ENCODE data around the gene ZBTB32.
"Not testable (repeated sequence)": the region's sequence is repeated elsewhere in the genome, so short reads cannot be mapped to it uniquely, and the experiment has no call there.

ZBTB32 gene

GRCh38 chr19:35718345-35719041 is 14.1 kb downstream of the ZBTB32 start:
- peaks cover 0 to 38% (median 29%) of the 10 kb centered on the region in 5 donors for H3K36me3 ChIP-seq (ENCODE audit: control insufficient read depth in 5 of 5, insufficient read depth in 5 of 5, low read length in 5 of 5)
- H3K27ac ChIP-seq (ENCODE audit: low read depth, low read length): peak overlapping the region; percentile 65
- H3K4me1 ChIP-seq (ENCODE audit: control insufficient read depth in 5 of 5, insufficient read depth in 5 of 5, low read length in 5 of 5): peaks cover 6 to 35% (median 28%) of the 10 kb centered on the region in 5 donors
- peak overlapping the region in 4 of 5 donors; percentile 85 to 91 (median 88) for H3K9ac ChIP-seq (ENCODE audit: low read length in 5 of 5)
- peak overlapping the region; percentile 67 to 89 (median 77) for H3K4me3 ChIP-seq (ENCODE audit: low read depth in 1 of 5, low read length in 5 of 5)
- H3K27me3 ChIP-seq (ENCODE audit: control insufficient read depth in 5 of 5, insufficient read depth in 4 of 5, low read length in 5 of 5): no peaks in the 10 kb centered on the region
- H3K9me3 ChIP-seq (ENCODE audit: control insufficient read depth in 5 of 5, low read length in 5 of 5): no peaks in the 10 kb centered on the region

- Histone ChIP-seq H3K9me3 (ENCODE audit: control insufficient read depth in 5 of 5, low read length in 5 of 5) (no peaks in the 10 kb centered on the region), H3K27me3 (ENCODE audit: control insufficient read depth in 5 of 5, insufficient read depth in 4 of 5, low read length in 5 of 5) (no peaks in the 10 kb centered on the region), H3K4me1 (ENCODE audit: control insufficient read depth in 5 of 5, insufficient read depth in 5 of 5, low read length in 5 of 5) (peaks cover 6 to 35% (median 28%) of the 10 kb centered on the region in 5 donors), H3K9ac (ENCODE audit: low read length in 5 of 5) (peak overlapping the region in 4 of 5 donors; percentile 85 to 91 (median 88)), H3K36me3 (ENCODE audit: control insufficient read depth in 5 of 5, insufficient read depth in 5 of 5, low read length in 5 of 5) (peaks cover 0 to 49% (median 40%) of the 10 kb centered on the region in 5 donors), H3K27ac (ENCODE audit: low read depth, low read length) (no peak overlapping the region), H3K4me3 (ENCODE audit: low read depth in 1 of 5, low read length in 5 of 5) (peak overlapping the region; percentile 67 to 89 (median 77))
These were observed 15.2 kb downstream of the ZBTB32 start for GRCh38 chr19:35719402-35720162.

DNA sequence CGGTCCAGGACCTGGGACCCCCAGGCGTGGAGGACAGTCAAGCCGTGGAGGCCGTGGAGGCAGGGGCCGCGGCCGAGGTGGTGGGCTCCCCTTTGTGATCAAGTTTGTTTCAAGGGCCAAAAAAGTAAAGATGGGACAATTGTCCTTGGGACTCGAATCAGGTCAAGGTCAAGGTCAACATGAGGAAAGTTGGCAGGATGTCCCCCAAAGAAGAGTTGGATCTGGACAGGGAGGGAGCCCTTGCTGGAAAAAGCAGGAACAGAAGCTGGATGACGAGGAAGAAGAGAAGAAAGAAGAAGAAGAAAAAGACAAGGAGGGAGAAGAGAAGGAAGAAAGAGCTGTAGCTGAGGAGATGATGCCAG is 15.8 kb downstream of the ZBTB32 start:
- H3K36me3 ChIP-seq (ENCODE audit: control insufficient read depth in 5 of 5, insufficient read depth in 5 of 5, low read length in 5 of 5): peaks cover 0 to 54% (median 46%) of the 10 kb centered on the region in 5 donors
- H3K27ac ChIP-seq (ENCODE audit: low read depth, low read length): no peak overlapping the region
- no peaks in the 10 kb centered on the region for H3K9me3 ChIP-seq (ENCODE audit: control insufficient read depth in 5 of 5, low read length in 5 of 5)
- H3K4me1 ChIP-seq (ENCODE audit: control insufficient read depth in 5 of 5, insufficient read depth in 5 of 5, low read length in 5 of 5): peaks cover 6 to 35% (median 28%) of the 10 kb centered on the region in 5 donors
- no peak overlapping the region for H3K4me3 ChIP-seq (ENCODE audit: low read depth in 1 of 5, low read length in 5 of 5)
- H3K27me3 ChIP-seq (ENCODE audit: control insufficient read depth in 5 of 5, insufficient read depth in 4 of 5, low read length in 5 of 5): no peaks in the 10 kb centered on the region
- no peak overlapping the region for H3K9ac ChIP-seq (ENCODE audit: low read length in 5 of 5)

DNA sequence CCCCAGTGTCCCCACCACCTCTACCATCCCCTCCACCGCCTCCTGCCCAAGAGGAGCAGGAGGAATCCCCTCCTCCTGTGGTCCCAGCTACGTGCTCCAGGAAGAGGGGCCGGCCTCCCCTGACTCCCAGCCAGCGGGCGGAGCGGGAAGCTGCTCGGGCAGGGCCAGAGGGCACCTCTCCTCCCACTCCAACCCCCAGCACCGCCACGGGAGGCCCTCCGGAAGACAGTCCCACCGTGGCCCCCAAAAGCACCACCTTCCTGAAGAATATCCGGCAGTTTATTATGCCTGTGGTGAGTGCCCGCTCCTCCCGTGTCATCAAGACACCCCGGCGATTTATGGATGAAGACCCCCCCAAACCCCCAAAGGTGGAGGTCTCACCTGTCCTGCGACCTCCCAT is 16.3 kb downstream of the ZBTB32 start:
- H3K36me3 ChIP-seq (ENCODE audit: control insufficient read depth in 5 of 5, insufficient read depth in 5 of 5, low read length in 5 of 5): peaks cover 0 to 59% (median 51%) of the 10 kb centered on the region in 5 donors
- H3K27me3 ChIP-seq (ENCODE audit: control insufficient read depth in 5 of 5, insufficient read depth in 4 of 5, low read length in 5 of 5): no peaks in the 10 kb centered on the region
- H3K4me3 ChIP-seq (ENCODE audit: low read depth in 1 of 5, low read length in 5 of 5): no peak overlapping the region
- peaks cover 6 to 32% (median 26%) of the 10 kb centered on the region in 5 donors for H3K4me1 ChIP-seq (ENCODE audit: control insufficient read depth in 5 of 5, insufficient read depth in 5 of 5, low read length in 5 of 5)
- H3K9me3 ChIP-seq (ENCODE audit: control insufficient read depth in 5 of 5, low read length in 5 of 5): no peaks in the 10 kb centered on the region
- no peak overlapping the region for H3K27ac ChIP-seq (ENCODE audit: low read depth, low read length)
- H3K9ac ChIP-seq (ENCODE audit: low read length in 5 of 5): no peak overlapping the region

DNA sequence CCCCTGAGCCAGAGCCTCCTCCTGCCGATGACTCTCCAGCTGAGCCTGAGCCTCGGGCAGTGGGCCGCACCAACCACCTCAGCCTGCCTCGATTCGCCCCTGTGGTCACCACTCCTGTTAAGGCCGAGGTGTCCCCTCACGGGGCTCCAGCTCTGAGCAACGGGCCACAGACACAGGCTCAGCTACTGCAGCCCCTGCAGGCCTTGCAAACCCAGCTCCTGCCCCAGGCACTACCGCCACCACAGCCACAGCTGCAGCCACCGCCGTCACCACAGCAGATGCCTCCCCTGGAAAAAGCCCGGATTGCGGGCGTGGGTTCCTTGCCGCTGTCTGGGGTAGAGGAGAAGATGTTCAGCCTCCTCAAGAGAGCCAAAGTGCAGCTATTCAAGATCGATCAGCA is 17.0 kb downstream of the ZBTB32 start:
- H3K4me3 ChIP-seq (ENCODE audit: low read depth in 1 of 5, low read length in 5 of 5): no peak overlapping the region
- H3K9me3 ChIP-seq (ENCODE audit: control insufficient read depth in 5 of 5, low read length in 5 of 5): no peaks in the 10 kb centered on the region
- H3K4me1 ChIP-seq (ENCODE audit: control insufficient read depth in 5 of 5, insufficient read depth in 5 of 5, low read length in 5 of 5): peaks cover 6 to 25% (median 18%) of the 10 kb centered on the region in 5 donors
- H3K9ac ChIP-seq (ENCODE audit: low read length in 5 of 5): no peak overlapping the region
- H3K27me3 ChIP-seq (ENCODE audit: control insufficient read depth in 5 of 5, insufficient read depth in 4 of 5, low read length in 5 of 5): no peaks in the 10 kb centered on the region
- H3K27ac ChIP-seq (ENCODE audit: low read depth, low read length): no peak overlapping the region
- peaks cover 0 to 66% (median 58%) of the 10 kb centered on the region in 5 donors for H3K36me3 ChIP-seq (ENCODE audit: control insufficient read depth in 5 of 5, insufficient read depth in 5 of 5, low read length in 5 of 5)

DNA sequence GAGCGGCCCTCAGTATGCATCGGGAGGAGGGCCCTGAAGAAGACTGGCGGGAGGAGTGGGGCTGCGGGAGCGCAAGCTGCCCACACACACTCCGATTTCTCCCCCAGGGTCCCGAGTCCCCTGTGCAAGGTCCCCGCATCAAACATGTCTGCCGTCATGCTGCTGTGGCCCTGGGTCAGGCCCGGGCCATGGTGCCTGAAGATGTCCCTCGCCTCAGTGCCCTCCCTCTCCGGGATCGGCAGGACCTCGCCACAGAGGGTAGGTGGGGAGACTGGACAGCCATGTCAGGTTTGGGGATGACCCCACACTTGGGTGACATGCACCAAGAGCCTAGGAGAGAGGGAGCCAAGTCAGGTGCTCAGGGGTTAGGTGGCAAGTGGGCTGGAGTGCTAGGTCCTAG is 18.1 kb downstream of the ZBTB32 start:
- peaks cover 0 to 77% (median 68%) of the 10 kb centered on the region in 5 donors for H3K36me3 ChIP-seq (ENCODE audit: control insufficient read depth in 5 of 5, insufficient read depth in 5 of 5, low read length in 5 of 5)
- H3K4me3 ChIP-seq (ENCODE audit: low read depth in 1 of 5, low read length in 5 of 5): no peak overlapping the region
- H3K9me3 ChIP-seq (ENCODE audit: control insufficient read depth in 5 of 5, low read length in 5 of 5): no peaks in the 10 kb centered on the region

DNA sequence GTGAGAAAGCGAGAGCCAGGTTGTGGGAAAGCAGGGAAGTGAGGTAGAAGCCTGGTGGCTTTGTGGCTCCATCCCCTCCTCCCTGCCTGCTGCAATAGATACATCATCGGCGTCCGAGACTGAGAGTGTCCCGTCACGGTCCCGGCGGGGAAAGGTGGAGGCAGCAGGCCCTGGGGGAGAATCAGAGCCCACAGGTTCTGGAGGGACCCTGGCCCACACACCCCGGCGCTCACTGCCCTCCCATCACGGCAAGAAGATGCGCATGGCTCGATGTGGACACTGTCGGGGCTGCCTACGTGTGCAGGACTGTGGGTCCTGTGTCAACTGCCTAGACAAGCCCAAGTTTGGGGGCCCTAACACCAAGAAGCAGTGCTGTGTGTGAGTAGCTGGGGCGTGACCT is 18.5 kb downstream of the ZBTB32 start:
- H3K9ac ChIP-seq (ENCODE audit: low read length in 5 of 5): no peak overlapping the region
- peaks cover 0 to 82% (median 72%) of the 10 kb centered on the region in 5 donors for H3K36me3 ChIP-seq (ENCODE audit: control insufficient read depth in 5 of 5, insufficient read depth in 5 of 5, low read length in 5 of 5)
- H3K4me3 ChIP-seq (ENCODE audit: low read depth in 1 of 5, low read length in 5 of 5): no peak overlapping the region
- no peak overlapping the region for H3K27ac ChIP-seq (ENCODE audit: low read depth, low read length)
- peaks cover 6 to 16% (median 14%) of the 10 kb centered on the region in 5 donors for H3K4me1 ChIP-seq (ENCODE audit: control insufficient read depth in 5 of 5, insufficient read depth in 5 of 5, low read length in 5 of 5)
- H3K27me3 ChIP-seq (ENCODE audit: control insufficient read depth in 5 of 5, insufficient read depth in 4 of 5, low read length in 5 of 5): no peaks in the 10 kb centered on the region
- H3K9me3 ChIP-seq (ENCODE audit: control insufficient read depth in 5 of 5, low read length in 5 of 5): no peaks in the 10 kb centered on the region

More for the DNA sequence above, 18.1 kb downstream of the ZBTB32 start:
- Histone ChIP-seq H3K9ac (ENCODE audit: low read length in 5 of 5) (no peak overlapping the region), H3K4me1 (ENCODE audit: control insufficient read depth in 5 of 5, insufficient read depth in 5 of 5, low read length in 5 of 5) (peaks cover 6 to 16% (median 14%) of the 10 kb centered on the region in 5 donors), H3K27ac (ENCODE audit: low read depth, low read length) (no peak overlapping the region), H3K27me3 (ENCODE audit: control insufficient read depth in 5 of 5, insufficient read depth in 4 of 5, low read length in 5 of 5) (no peaks in the 10 kb centered on the region)

DNA sequence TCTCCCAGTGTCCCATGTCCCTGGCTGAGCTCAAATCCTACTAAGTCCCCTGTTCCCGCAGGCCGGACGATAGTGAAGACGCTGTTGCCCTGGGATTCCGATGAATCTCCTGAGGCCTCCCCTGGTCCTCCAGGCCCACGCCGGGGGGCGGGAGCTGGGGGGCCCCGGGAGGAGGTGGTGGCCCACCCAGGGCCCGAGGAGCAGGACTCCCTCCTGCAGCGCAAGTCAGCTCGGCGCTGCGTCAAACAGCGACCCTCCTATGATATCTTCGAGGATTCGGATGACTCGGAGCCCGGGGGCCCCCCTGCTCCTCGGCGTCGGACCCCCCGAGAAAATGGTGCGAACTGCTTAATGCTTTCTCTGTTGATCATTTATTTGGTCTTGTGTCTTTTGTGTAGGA is 19.3 kb downstream of the ZBTB32 start:
- Histone ChIP-seq H3K9me3 (ENCODE audit: control insufficient read depth in 5 of 5, low read length in 5 of 5) (no peaks in the 10 kb centered on the region), H3K9ac (ENCODE audit: low read length in 5 of 5) (no peak overlapping the region), H3K36me3 (ENCODE audit: control insufficient read depth in 5 of 5, insufficient read depth in 5 of 5, low read length in 5 of 5) (peaks cover 0 to 89% (median 80%) of the 10 kb centered on the region in 5 donors), H3K27ac (ENCODE audit: low read depth, low read length) (no peak overlapping the region), H3K4me3 (ENCODE audit: low read depth in 1 of 5, low read length in 5 of 5) (no peak overlapping the region), H3K27me3 (ENCODE audit: control insufficient read depth in 5 of 5, insufficient read depth in 4 of 5, low read length in 5 of 5) (no peaks in the 10 kb centered on the region), H3K4me1 (ENCODE audit: control insufficient read depth in 5 of 5, insufficient read depth in 5 of 5, low read length in 5 of 5) (peaks cover 6 to 11% (median 10%) of the 10 kb centered on the region in 5 donors)

DNA sequence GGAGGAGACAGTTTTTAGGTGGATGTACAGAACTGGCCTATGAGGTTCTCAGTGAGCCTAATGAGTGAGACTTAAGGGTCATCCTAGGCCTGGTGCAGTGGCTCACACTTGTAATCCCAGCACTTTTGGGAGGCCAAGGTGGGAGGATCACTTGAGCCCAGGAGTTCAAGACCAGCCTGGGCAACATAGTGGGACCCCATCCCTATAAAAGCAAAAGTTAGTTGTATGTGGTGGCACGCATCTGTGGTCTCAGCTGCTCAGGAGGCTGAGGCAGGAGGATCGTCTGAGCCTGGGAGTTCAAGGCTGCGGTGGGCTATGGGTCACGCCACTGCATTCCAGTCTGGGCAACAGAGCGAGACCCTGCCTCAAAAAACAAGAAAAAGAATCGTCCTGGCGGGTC is 19.8 kb downstream of the ZBTB32 start:
- not testable (repeated sequence) for H3K4me1 ChIP-seq (ENCODE audit: control insufficient read depth in 5 of 5, insufficient read depth in 5 of 5, low read length in 5 of 5); H3K4me3 ChIP-seq (ENCODE audit: low read depth in 1 of 5, low read length in 5 of 5); H3K9me3 ChIP-seq (ENCODE audit: control insufficient read depth in 5 of 5, low read length in 5 of 5); H3K9ac ChIP-seq (ENCODE audit: low read length in 5 of 5); H3K27ac ChIP-seq (ENCODE audit: low read depth, low read length); H3K27me3 ChIP-seq (ENCODE audit: control insufficient read depth in 5 of 5, insufficient read depth in 4 of 5, low read length in 5 of 5)
- H3K36me3 ChIP-seq (ENCODE audit: control insufficient read depth in 5 of 5, insufficient read depth in 5 of 5, low read length in 5 of 5): peaks cover 0 to 94% (median 84%) of the 10 kb centered on the region in 5 donors

DNA sequence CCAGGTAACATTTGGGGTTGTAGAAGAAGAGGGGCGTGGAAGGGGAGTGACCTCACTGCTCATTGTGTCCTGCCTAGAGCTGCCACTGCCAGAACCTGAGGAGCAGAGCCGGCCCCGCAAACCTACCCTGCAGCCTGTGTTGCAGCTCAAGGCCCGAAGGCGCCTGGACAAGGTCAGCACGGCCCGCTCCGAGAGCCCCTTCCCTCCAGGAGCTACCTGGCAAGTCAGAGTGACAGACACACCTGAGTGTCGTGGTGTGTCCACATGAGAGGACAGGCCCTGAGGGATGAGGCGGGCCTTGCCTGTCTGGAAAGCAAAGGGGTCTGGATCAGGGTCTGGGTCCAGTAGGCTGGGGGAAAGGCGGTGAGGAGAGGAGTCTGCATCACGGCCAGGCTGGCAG is 20.2 kb downstream of the ZBTB32 start:
- Histone ChIP-seq H3K4me3 (ENCODE audit: low read depth in 1 of 5, low read length in 5 of 5) (no peak overlapping the region), H3K36me3 (ENCODE audit: control insufficient read depth in 5 of 5, insufficient read depth in 5 of 5, low read length in 5 of 5) (peaks cover 0 to 97% (median 89%) of the 10 kb centered on the region in 5 donors), H3K9me3 (ENCODE audit: control insufficient read depth in 5 of 5, low read length in 5 of 5) (no peaks in the 10 kb centered on the region), H3K9ac (ENCODE audit: low read length in 5 of 5) (no peak overlapping the region), H3K27me3 (ENCODE audit: control insufficient read depth in 5 of 5, insufficient read depth in 4 of 5, low read length in 5 of 5) (no peaks in the 10 kb centered on the region), H3K27ac (ENCODE audit: low read depth, low read length) (no peak overlapping the region), H3K4me1 (ENCODE audit: control insufficient read depth in 5 of 5, insufficient read depth in 5 of 5, low read length in 5 of 5) (peaks cover 0 to 3% (median 1%) of the 10 kb centered on the region in 5 donors)

Measured in subcutaneous abdominal adipose tissue (tissue), 5 donors.